Omental fat pad (tissue), 4 donors: ENCODE measurements around the gene PELI3. TPM values are rescaled to one million over a fixed set of nuclear protein-coding genes. Genes with fewer than 3 reads are reported as not detected.

ENCODE experiments used
- ATAC-seq: fragments of 150-250 bp; one replicate; pipeline ENCODE4 v1.9.1; 2016; ENCODE audit warnings: mild to moderate bottlenecking, moderate library complexity; ENCODE audit not compliant: low FRiP score
- DNase-seq: peaks from one replicate; pipeline ENCODE4 v3.0.0-alpha.2; 2019; ENCODE audit warnings: low spot score
- CTCF ChIP-seq, 3 donors: fragments of 450-650 bp; IDR thresholded peaks; one replicate each; pipeline ENCODE4 v1.5.1; 2016 to 2017; ENCODE audit warnings: antibody characterized with exemption in 3 of 3, mild to moderate bottlenecking in 3 of 3, moderate library complexity in 2 of 3
- total RNA-seq, 4 donors: library from RNA; depleted of rRNA; stranded (reverse); fragments of >200 nt; gene quantifications; one replicate each; pipeline ENCODE4 v1.1.0, GENCODE V29; 2016

PELI3 gene
- total RNA-seq, 4 donors from 2014 or later = 9.2 to 16.3 (median 12.5) TPM

- no peak for TF ChIP-seq CTCF (IDR thresholded peaks at IDR 0.05)
- DNase-seq (no peak), ATAC-seq (no peak)
Measured at GRCh38 chr11:66494458-66494857, 27.8 kb downstream of the PELI3 start.

- no peak for DNase-seq
- ATAC-seq = no peak
- TF ChIP-seq CTCF (IDR thresholded peaks at IDR 0.05) = no peak
Measured at GRCh38 chr11:66494935-66495334, 28.2 kb downstream of the PELI3 start.

- ATAC-seq = no peak
- DNase-seq = no peak
- TF ChIP-seq CTCF (IDR thresholded peaks at IDR 0.05) = no peak
Measured at GRCh38 chr11:66495401-66495854, 28.7 kb downstream of the PELI3 start.

GRCh38 chr11:66497206-66497605, 30.5 kb downstream of the PELI3 start:
- TF ChIP-seq CTCF (IDR thresholded peaks at IDR 0.05) = no peak
- ATAC-seq = no peak
- DNase-seq = no peak

- TF ChIP-seq CTCF (IDR thresholded peaks at IDR 0.05) = no peak
- DNase-seq (no peak), ATAC-seq (no peak)
Measured at GRCh38 chr11:66498506-66498905, 31.8 kb downstream of the PELI3 start.

- TF ChIP-seq CTCF (IDR thresholded peaks at IDR 0.05) = no peak
- ATAC-seq = no peak
- no peak for DNase-seq
Measured at GRCh38 chr11:66505276-66505816, 38.6 kb downstream of the PELI3 start.

- ATAC-seq = no peak
- no peak for DNase-seq
- TF ChIP-seq CTCF (IDR thresholded peaks at IDR 0.05) = no peak
Measured at GRCh38 chr11:66509131-66509561, 42.4 kb downstream of the PELI3 start.
